GM18868 (cell line): ENCODE data around the gene ENTR1.

Experiments
- ATAC-seq: cut with Tn5 transposase; IDR thresholded peaks from one replicate; pipeline ENCODE4 v1.9.1; 2021; ENCODE audit warnings: mild to moderate bottlenecking, moderate library complexity; ENCODE audit not compliant: unreplicated experiment

ENTR1 gene

GRCh38 chr9:136363949-136364748 is 46.3 kb downstream of the ENTR1 start:
- ATAC-seq = no peak

GRCh38 chr9:136363106-136363948 is 47.1 kb downstream of the ENTR1 start, which contains the start of gene DNLZ:
TSS of gene DNLZ (minus strand) at chr9:136363744. CDS start at chr9:136363714, 30 bp downstream.
- peak; percentile 79 for ATAC-seq

- no peak for ATAC-seq
Observed at GRCh38 chr9:136362450-136362784, 48.0 kb downstream of the ENTR1 start.

DNA sequence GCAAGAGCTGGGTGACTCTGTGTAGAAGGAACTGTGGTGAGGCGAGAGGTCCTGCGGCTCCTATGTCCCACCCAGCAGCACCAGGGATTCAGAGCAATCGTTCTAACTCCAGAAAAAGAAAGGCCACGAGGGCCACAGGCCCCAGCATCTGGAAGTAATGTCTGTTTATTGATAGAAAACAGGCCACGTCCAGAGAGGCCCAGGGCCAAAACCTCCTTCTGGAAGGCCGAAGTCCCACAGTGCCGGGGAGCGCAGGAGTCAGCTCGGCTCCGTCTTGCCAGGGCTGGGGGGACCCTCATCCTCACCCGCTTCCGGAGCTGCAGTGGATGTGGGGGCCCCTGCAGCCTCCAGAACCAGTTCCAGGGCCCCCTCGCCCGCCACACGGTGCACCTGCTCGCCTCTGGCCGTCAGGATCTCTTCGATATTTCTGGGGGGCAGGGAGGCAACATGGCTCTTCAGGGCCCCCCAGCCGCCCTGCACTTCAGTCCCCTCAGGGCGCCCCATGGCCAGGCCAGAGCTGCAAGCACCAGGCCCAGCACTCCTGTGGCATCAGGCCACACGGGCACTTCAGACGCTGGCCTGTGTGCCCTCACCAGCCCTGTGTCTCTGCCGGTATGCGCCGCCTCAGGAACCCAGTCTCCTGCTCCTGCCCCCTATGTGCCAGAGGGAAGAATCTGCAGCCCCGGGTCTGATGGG is 48.5 kb downstream of the ENTR1 start:
- no peak for ATAC-seq

- ATAC-seq = no peak
Observed at GRCh38 chr9:136361047-136361753, 49.2 kb downstream of the ENTR1 start.

- no peak for ATAC-seq
Observed at GRCh38 chr9:136359774-136360718, 50.4 kb downstream of the ENTR1 start.

GRCh38 chr9:136358888-136359287 is 51.5 kb downstream of the ENTR1 start:
- no peak for ATAC-seq

DNA sequence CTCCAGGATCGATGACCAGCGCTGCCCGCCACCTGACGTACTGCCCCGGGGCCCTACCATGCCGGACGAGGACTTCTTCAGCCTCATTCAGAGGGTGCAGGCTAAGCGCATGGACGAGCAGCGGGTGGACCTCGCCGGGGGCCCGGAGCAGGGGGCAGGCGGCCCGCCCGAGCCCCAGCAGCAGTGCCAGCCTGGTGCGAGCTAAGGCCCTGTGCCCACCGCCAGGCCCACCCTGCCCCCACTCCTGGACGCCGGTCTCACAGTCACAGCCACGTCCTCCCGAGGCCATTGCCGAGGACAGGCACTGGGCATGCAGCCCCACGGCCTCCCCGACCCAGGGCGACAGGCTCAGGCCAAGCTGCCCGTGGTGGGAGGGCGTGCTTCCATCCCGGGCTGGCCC is 52.4 kb downstream of the ENTR1 start:
- no peak for ATAC-seq

- ATAC-seq = no peak
Observed at GRCh38 chr9:136357202-136357725, 53.1 kb downstream of the ENTR1 start.

- no peak for ATAC-seq
Observed at GRCh38 chr9:136355616-136356557, 54.5 kb downstream of the ENTR1 start.

DNA sequence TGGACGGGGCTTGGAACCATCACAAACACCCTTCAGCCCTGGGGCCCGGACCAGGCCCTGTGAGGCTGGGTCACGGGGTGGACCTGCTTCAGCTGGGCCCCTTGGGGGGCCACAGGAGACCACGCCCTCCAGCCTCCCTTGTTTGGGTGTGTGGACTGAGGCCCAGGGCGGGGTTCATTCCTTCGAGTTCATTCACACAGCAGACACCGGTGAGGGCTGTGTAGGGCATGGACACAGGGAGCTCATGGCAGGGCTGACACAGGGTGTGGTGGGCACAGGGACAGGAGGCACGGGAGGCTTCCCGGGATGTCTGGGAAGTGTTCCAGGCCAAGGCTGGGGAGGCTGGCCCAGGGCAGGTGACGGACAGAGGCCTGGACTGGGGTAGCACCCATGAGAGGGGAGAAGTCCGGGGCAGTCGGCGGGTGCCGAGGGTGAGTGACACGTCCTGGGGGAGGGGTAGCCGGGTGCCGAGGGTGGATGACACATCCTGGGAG is 55.8 kb downstream of the ENTR1 start:
- no peak for ATAC-seq

DNA sequence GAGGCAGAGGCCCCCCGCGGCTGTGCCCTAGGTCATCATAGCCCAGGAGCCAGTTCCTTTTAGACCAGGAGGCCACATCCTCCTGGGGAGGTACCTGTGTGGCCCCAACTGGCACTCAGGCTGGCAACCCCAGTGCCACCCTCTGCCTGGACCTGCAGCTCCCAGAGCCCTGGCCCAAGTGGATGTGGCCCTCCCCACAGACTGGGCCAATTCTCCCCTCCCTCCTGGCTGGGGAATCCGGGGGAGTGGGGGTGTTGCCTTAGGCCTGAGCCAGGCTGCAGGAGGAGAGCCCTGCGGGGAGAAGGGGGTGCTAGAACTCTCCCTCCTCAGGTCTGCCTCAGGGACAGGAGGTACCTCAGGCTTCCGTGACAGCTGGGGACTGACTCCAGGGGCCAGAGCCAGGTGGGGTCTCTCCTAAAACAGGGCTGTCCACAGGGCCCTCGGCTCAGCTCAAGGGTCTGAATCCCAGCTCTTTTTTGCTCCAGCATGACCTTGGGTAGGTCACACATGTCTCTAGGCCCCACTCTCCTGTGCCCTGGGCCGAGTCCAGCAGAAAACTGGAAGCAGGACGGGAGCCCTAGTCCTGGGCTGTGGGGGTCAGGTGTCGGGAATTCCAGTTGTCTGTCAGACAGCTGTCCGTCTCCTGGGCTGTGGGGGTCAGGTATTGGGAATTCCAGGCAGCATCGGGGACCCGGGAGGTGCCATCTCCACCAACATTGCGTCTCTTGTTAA is 56.5 kb downstream of the ENTR1 start:
- ATAC-seq = no peak

- ATAC-seq = no peak
Observed at GRCh38 chr9:136353088-136353487, 57.3 kb downstream of the ENTR1 start.

DNA sequence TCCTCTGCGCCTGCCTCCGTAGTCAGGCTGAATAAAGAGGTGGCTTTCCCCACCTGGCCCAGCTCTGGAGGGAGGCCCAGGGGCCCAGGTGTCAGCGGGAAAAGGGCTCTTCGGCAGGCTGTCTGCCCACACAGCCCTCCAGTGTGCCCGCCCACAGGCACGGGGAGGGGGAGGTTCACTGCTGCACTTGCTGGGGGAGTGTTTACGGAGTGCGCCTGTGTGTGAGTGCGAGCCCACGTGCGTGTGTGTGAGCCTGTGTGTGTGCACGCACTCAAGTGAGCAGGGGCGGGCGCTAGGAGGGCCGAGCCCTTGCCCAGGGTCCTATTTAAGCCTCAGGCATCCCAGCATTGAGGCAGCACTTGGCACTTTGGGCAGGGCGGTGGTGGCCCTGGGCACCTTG is 57.7 kb downstream of the ENTR1 start:
- no peak for ATAC-seq
